Measurements from ENCODE around the gene PLXDC2.

DNA sequence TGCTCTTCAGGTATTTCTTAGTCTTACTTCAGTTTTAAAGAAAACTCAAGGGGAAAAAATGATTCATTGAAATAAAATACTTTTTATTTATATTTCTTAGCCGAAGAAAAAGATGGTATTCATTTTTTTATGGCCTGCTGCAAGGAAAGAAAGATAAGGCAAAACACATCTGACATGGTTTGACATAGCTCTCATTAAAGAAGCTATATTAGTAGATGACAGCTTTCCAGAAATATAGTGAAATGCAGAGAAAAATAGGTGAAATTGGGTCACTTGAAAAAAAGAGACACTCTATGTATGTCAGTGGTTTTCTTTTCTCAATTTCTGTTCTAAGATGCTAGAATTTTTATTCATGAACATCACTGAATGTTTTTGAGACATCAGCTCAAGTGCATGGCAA is 438.3 kb downstream of the PLXDC2 start:
- TF ChIP-seq POLR2A (IDR thresholded peaks at IDR 0.05) (no peak), CTCF (IDR thresholded peaks at IDR 0.05) (no peak)

Measured in heart left ventricle (tissue), 13 donors.